GM21423 (cell line): ENCODE measurements around the gene EFNA4.
A peak's percentile ranks its signal among the peaks of the same experiment; 100 is the strongest.

Source experiments
- ATAC-seq: cut with Tn5 transposase; IDR thresholded peaks from one replicate; pipeline ENCODE4 v1.9.1; 2021; ENCODE audit warnings: mild to moderate bottlenecking, moderate library complexity; ENCODE audit not compliant: unreplicated experiment

EFNA4 gene

GRCh38 chr1:155063550-155064110 lies at the start of gene EFNA4:
Gene EFNA4, plus strand, starts transcription at chr1:155063740. Its CDS starts 84 bp downstream, at chr1:155063824.
- ATAC-seq = peak; percentile 62

- ATAC-seq = no peak
These were observed 48.6 kb upstream of the EFNA4 start for GRCh38 chr1:155014709-155015508.

- ATAC-seq = no peak
These were observed 47.9 kb upstream of the EFNA4 start for GRCh38 chr1:155015527-155016230.

GRCh38 chr1:155016231-155016831 lies 47.2 kb upstream of the EFNA4 start:
- ATAC-seq = no peak

GRCh38 chr1:155017041-155017945 lies 46.2 kb upstream of the EFNA4 start:
- ATAC-seq = peak; percentile 69

GRCh38 chr1:155017946-155018316 lies 45.6 kb upstream of the EFNA4 start:
- ATAC-seq = no peak

GRCh38 chr1:155018617-155019348 lies 44.8 kb upstream of the EFNA4 start:
- no peak for ATAC-seq

- ATAC-seq = no peak
These were observed 43.9 kb upstream of the EFNA4 start for GRCh38 chr1:155019377-155020245.

GRCh38 chr1:155022136-155022926 lies 41.2 kb upstream of the EFNA4 start:
- no peak for ATAC-seq

GRCh38 chr1:155022927-155023236 lies 40.7 kb upstream of the EFNA4 start:
- ATAC-seq = no peak

- no peak for ATAC-seq
These were observed 39.9 kb upstream of the EFNA4 start for GRCh38 chr1:155023627-155024026.

- ATAC-seq = no peak
These were observed 39.2 kb upstream of the EFNA4 start for GRCh38 chr1:155024315-155024714.

- no peak for ATAC-seq
These were observed 37.4 kb upstream of the EFNA4 start for GRCh38 chr1:155026154-155026553.

GRCh38 chr1:155026588-155026987 lies 37.0 kb upstream of the EFNA4 start:
- no peak for ATAC-seq

- no peak for ATAC-seq
These were observed 33.9 kb upstream of the EFNA4 start for GRCh38 chr1:155029513-155030242.

- ATAC-seq = no peak
These were observed 33.2 kb upstream of the EFNA4 start for GRCh38 chr1:155030243-155030795.

GRCh38 chr1:155030899-155031298 lies 32.6 kb upstream of the EFNA4 start:
- ATAC-seq = no peak
